ENCODE data around the gene MRPL55.

The MRPL55 gene

DNA sequence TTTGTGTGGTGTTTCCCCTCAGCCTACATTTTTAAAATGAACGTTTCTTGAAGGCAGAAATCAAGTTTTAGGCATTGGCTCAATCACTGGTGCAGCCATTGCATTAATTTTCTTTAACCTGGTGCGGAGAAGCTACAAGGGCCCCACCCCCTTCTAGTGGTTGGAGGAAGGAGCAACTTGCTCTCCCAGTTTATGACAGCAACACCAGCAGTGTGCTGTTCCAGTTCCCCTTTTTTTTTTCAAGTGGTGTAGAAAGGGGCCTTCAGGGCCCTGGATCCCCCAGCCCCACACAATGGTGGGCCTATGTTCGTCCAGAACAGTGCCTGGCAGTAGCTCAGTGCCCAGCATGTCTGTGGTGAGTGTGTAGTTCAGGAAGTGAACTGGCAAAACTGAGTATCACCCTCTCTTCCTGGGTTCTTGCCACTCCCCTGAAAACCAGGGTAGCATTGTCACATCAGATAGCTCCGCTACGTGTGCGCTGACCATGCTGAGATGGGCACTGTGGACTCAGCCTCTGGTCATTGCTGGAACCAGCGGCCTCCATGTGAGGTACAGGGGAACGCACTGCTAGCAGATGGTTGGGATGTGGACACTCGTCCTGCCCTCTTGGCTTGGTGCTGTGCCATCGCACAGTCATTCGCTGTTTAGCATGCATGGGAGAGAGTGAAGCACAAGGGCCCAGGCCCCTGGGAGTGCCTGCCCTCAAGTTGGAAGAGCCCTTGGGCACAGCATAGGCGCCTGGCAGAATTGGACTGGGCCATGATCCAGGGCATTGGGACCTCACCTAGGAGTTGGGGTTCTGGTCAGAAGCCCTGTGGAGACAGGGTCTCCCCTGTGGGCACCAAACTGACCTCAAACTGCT is 19.3 kb downstream of the MRPL55 start:
- Histone ChIP-seq H3K4me3 (ENCODE audit: low read length, poor library complexity, severe bottlenecking) (peak overlapping the region; percentile 11), H3F3A (ENCODE audit: low read depth) (no peaks in the 10 kb centered on the region), H3K9me3 (ENCODE audit: insufficient read depth, low read depth, low read length) (peaks cover 10% of the 10 kb centered on the region; the same call in 1 of the 2 replicates), H3K9ac (ENCODE audit: low read depth, low read length, poor library complexity, severe bottlenecking) (no peak overlapping the region), H3K4me2 (ENCODE audit: low read depth, low read length, poor library complexity, severe bottlenecking) (peak overlapping the region; percentile 88), H3K36me3 (ENCODE audit: insufficient read depth, low read length) (peaks cover 27% of the 10 kb centered on the region; the same call in 1 of the 2 replicates), H4K20me1 (ENCODE audit: insufficient read depth, low read length, poor library complexity, severe bottlenecking) (peaks cover 89% of the 10 kb centered on the region), H3K27me3 (ENCODE audit: insufficient read depth, low read length, poor library complexity, severe bottlenecking) (no peaks in the 10 kb centered on the region), H3K9me2 (replicated peaks; ENCODE audit: low read depth, low read length) (no peaks in the 10 kb centered on the region), H3K79me2 (ENCODE audit: insufficient read depth, low read length) (peaks cover 100% of the 10 kb centered on the region), H3K4me1 (ENCODE audit: insufficient read depth, low read length, poor library complexity, severe bottlenecking) (peaks cover 57% of the 10 kb centered on the region), H2AFZ (ENCODE audit: low read length) (no peak overlapping the region)
- TF ChIP-seq EZH2phosphoT487 (IDR thresholded peaks at IDR 0.05; ENCODE audit: borderline replicate concordance) (no peak), CTCF (conservative IDR thresholded peaks at IDR 0.05; ENCODE audit: low read length) (no peak)

DNA sequence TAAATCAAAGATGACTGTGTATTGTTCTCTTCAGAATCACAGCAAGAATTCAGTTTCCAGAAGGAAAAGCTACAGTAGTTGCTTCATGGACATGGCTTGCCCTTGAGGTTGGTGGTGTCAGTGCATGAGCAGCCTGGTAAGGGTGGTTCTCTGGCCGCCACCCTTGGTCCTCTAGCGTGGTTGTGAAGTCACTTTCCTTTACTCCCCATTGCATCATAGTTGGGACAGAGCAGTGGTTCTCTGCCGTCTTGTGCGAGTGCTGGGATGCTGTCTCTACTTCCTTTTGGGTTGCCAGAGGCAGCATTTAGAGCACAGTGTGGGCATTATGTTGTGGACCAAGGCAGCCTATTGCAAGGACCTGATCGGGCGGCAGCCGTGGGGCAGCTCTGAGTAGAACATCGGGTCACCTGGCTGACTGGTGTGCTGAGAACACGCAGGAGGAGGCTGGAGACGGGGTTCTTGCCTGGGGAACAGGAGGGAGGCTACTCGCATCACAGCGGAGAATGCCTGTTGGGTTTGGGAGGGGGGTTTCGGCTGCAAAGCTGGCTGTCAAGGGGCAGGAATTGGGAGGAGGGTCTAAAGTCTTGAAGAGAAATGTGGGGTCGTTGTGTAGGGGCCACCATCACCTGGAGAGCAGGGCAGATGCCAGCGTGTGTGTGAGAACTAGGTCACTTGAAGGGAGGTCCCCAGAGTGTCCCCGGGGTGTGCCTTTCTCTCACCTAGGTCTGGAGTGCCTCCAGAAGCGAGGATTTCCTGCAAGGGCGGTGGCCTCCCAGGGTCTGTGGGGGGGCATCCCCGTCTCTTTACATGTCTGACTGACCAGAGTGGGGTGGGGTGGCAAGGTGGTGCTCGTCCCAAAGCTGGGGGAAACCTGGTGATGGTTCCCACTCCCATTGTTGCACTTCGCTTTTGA is 20.3 kb downstream of the MRPL55 start:
- peaks cover 23% of the 10 kb centered on the region; the same call in 1 of the 2 replicates for H3K36me3 ChIP-seq (ENCODE audit: insufficient read depth, low read length)
- H4K20me1 ChIP-seq (ENCODE audit: insufficient read depth, low read length, poor library complexity, severe bottlenecking), result peaks cover 94% of the 10 kb centered on the region
- peak overlapping the region; percentile 88 for H3K4me2 ChIP-seq (ENCODE audit: low read depth, low read length, poor library complexity, severe bottlenecking)

More for the DNA sequence above, 20.3 kb downstream of the MRPL55 start:
- Histone ChIP-seq H3K9me2 (replicated peaks; ENCODE audit: low read depth, low read length) (no peaks in the 10 kb centered on the region), H3K4me3 (ENCODE audit: low read length, poor library complexity, severe bottlenecking) (peak overlapping the region; percentile 81), H3K27me3 (ENCODE audit: insufficient read depth, low read length, poor library complexity, severe bottlenecking) (no peaks in the 10 kb centered on the region), H2AFZ (ENCODE audit: low read length) (no peak overlapping the region), H3K9me3 (ENCODE audit: insufficient read depth, low read depth, low read length) (peaks cover under 1% of the 10 kb centered on the region; the same call in 1 of the 2 replicates), H3F3A (ENCODE audit: low read depth) (no peaks in the 10 kb centered on the region), H3K4me1 (ENCODE audit: insufficient read depth, low read length, poor library complexity, severe bottlenecking) (peaks cover 64% of the 10 kb centered on the region), H3K9ac (ENCODE audit: low read depth, low read length, poor library complexity, severe bottlenecking) (no peak overlapping the region), H3K79me2 (ENCODE audit: insufficient read depth, low read length) (peaks cover 100% of the 10 kb centered on the region)
- TF ChIP-seq EZH2phosphoT487 (IDR thresholded peaks at IDR 0.05; ENCODE audit: borderline replicate concordance), result no peak
- TF ChIP-seq CTCF (conservative IDR thresholded peaks at IDR 0.05; ENCODE audit: low read length), result no peak
